Stimulated activated CD4-positive, alpha-beta T cell treated with anti-CD3 and anti-CD28 coated beads, Interleukin-12 subunit alpha, Interleukin-12 subunit beta, amount 100 ng/mL, for 4 hours (primary cell): ENCODE results near the gene TBC1D4.
"Not testable (repeated sequence)": the region's sequence is repeated elsewhere in the genome, so short reads cannot be mapped to it uniquely, and the experiment has no call there.

Source experiments
- DNase-seq: peaks from one replicate; pipeline ENCODE4 v3.0.0-alpha.2; 2020

TBC1D4 gene

GRCh38 chr13:75445717-75446499 lies 36.1 kb downstream of the TBC1D4 start:
- no peak for DNase-seq

GRCh38 chr13:75444016-75444415 lies 38.0 kb downstream of the TBC1D4 start:
- DNase-seq: no peak

- no peak for DNase-seq
Observed at GRCh38 chr13:75443356-75443958, 38.5 kb downstream of the TBC1D4 start.

GRCh38 chr13:75442736-75443234 lies 39.2 kb downstream of the TBC1D4 start:
- DNase-seq: no peak

GRCh38 chr13:75440100-75440499 lies 41.9 kb downstream of the TBC1D4 start:
- DNase-seq: no peak

GRCh38 chr13:75437582-75438318 lies 44.2 kb downstream of the TBC1D4 start:
- no peak for DNase-seq

- not testable (repeated sequence) for DNase-seq
Observed at GRCh38 chr13:75434126-75434525, 47.8 kb downstream of the TBC1D4 start.

- DNase-seq: no peak
Observed at GRCh38 chr13:75432811-75433244, 49.1 kb downstream of the TBC1D4 start.

- no peak for DNase-seq
Observed at GRCh38 chr13:75432045-75432444, 49.9 kb downstream of the TBC1D4 start.

- DNase-seq: no peak
Observed at GRCh38 chr13:75430436-75431209, 51.3 kb downstream of the TBC1D4 start.

GRCh38 chr13:75426421-75426820 lies 55.5 kb downstream of the TBC1D4 start:
- no peak for DNase-seq

- no peak for DNase-seq
Observed at GRCh38 chr13:75425216-75426009, 56.6 kb downstream of the TBC1D4 start.

- no peak for DNase-seq
Observed at GRCh38 chr13:75423946-75424345, 58.0 kb downstream of the TBC1D4 start.

GRCh38 chr13:75422028-75422427 lies 59.9 kb downstream of the TBC1D4 start:
- no peak for DNase-seq

- DNase-seq: no peak
Observed at GRCh38 chr13:75421133-75421532, 60.8 kb downstream of the TBC1D4 start.

GRCh38 chr13:75419656-75420055 lies 62.3 kb downstream of the TBC1D4 start:
- no peak for DNase-seq

- no peak for DNase-seq
Observed at GRCh38 chr13:75418997-75419396, 63.0 kb downstream of the TBC1D4 start.

- DNase-seq: no peak
Observed at GRCh38 chr13:75418186-75418843, 63.7 kb downstream of the TBC1D4 start.

- DNase-seq: no peak
Observed at GRCh38 chr13:75417656-75418055, 64.3 kb downstream of the TBC1D4 start.

GRCh38 chr13:75417012-75417384 lies 65.0 kb downstream of the TBC1D4 start:
- no peak for DNase-seq

- DNase-seq: no peak
Observed at GRCh38 chr13:75416327-75417011, 65.5 kb downstream of the TBC1D4 start.
